ENCODE data around the gene PLXNA4.

Gene PLXNA4

DNA sequence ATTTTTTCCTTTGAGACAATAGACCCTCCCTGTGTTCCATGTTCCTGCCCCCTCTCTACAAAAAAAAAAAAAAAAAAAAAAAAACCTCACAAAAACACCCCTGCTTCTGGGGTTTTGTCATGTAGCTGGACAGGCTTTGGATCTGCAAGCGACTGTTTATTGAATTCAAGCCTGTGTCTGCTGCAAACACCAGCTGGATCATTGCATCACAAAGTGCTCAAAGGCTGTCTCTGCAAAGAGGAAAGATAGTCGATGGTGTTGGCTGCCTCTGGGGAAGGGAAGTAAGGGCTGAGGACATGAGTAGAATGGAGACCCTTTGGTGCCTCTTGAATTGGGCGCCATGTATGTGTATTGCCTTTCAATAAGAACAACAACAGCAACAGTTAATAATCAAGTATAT, 471.2 kb downstream of the PLXNA4 start:
- TF ChIP-seq, protein P1, sequence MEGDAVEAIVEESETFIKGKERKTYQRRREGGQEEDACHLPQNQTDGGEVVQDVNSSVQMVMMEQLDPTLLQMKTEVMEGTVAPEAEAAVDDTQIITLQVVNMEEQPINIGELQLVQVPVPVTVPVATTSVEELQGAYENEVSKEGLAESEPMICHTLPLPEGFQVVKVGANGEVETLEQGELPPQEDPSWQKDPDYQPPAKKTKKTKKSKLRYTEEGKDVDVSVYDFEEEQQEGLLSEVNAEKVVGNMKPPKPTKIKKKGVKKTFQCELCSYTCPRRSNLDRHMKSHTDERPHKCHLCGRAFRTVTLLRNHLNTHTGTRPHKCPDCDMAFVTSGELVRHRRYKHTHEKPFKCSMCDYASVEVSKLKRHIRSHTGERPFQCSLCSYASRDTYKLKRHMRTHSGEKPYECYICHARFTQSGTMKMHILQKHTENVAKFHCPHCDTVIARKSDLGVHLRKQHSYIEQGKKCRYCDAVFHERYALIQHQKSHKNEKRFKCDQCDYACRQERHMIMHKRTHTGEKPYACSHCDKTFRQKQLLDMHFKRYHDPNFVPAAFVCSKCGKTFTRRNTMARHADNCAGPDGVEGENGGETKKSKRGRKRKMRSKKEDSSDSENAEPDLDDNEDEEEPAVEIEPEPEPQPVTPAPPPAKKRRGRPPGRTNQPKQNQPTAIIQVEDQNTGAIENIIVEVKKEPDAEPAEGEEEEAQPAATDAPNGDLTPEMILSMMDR (IDR thresholded peaks at IDR 0.05; ENCODE audit: low read length): no peak
- no peak for TF ChIP-seq EZH2 (IDR thresholded peaks at IDR 0.05; ENCODE audit: borderline replicate concordance, low read length)
- Histone ChIP-seq H3K4me3 (ENCODE audit: low read depth, low read length, poor library complexity, severe bottlenecking) (no peak overlapping the region), H3K9ac (ENCODE audit: low read length) (no peak overlapping the region), H2AFZ (ENCODE audit: low read length) (no peak overlapping the region), H3K4me1 (ENCODE audit: insufficient read depth, low read length, severe bottlenecking) (no peaks in the 10 kb centered on the region), H3F3A (ENCODE audit: insufficient read depth, low read length) (no peaks in the 10 kb centered on the region), H3K9me2 (ENCODE audit: low read depth, low read length) (no peaks in the 10 kb centered on the region), H3K79me2 (ENCODE audit: insufficient read depth, low read length) (no peaks in the 10 kb centered on the region), H4K20me1 (ENCODE audit: insufficient read depth, low read length) (no peaks in the 10 kb centered on the region), H3K4me2 (ENCODE audit: low read length) (no peak overlapping the region), H3K27me3 (ENCODE audit: insufficient read depth, low read length) (peaks cover 4% of the 10 kb centered on the region; the same call in 1 of the 2 replicates), H3K36me3 (ENCODE audit: insufficient read depth, low read length) (no peaks in the 10 kb centered on the region), H3K27ac (ENCODE audit: low read depth, low read length, poor library complexity, severe bottlenecking) (no peak overlapping the region), H3K9me3 (ENCODE audit: low read length) (no peaks in the 10 kb centered on the region)

DNA sequence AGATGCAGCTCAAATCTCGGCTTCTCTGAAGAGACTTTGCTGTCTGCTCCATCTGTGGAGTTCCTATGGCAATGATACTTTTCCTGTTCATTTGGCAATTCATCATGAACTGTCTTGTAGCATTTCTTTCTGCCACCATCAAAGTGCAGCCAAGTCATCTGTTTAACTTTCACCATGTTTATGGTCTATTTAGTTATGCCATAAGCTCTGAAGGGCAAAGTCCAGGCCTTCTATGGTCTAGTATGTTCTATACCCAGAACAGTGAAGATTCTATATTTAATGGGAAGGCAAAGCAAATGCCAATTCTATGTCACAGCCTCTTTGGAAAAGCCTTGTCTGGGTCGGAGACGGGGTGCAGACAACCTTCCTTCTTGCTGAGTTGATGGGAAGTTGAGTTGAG, 472.6 kb downstream of the PLXNA4 start:
- Histone ChIP-seq H3K27me3 (ENCODE audit: insufficient read depth, low read length) (peaks cover 4% of the 10 kb centered on the region; the same call in 1 of the 2 replicates), H3K4me2 (ENCODE audit: low read length) (no peak overlapping the region), H2AFZ (ENCODE audit: low read length) (no peak overlapping the region), H3K9me3 (ENCODE audit: low read length) (no peaks in the 10 kb centered on the region), H3F3A (ENCODE audit: insufficient read depth, low read length) (no peaks in the 10 kb centered on the region), H3K9ac (ENCODE audit: low read length) (no peak overlapping the region), H3K36me3 (ENCODE audit: insufficient read depth, low read length) (no peaks in the 10 kb centered on the region), H4K20me1 (ENCODE audit: insufficient read depth, low read length) (no peaks in the 10 kb centered on the region), H3K9me2 (ENCODE audit: low read depth, low read length) (no peaks in the 10 kb centered on the region), H3K4me3 (ENCODE audit: low read depth, low read length, poor library complexity, severe bottlenecking) (no peak overlapping the region), H3K27ac (ENCODE audit: low read depth, low read length, poor library complexity, severe bottlenecking) (no peak overlapping the region), H3K4me1 (ENCODE audit: insufficient read depth, low read length, severe bottlenecking) (no peaks in the 10 kb centered on the region), H3K79me2 (ENCODE audit: insufficient read depth, low read length) (no peaks in the 10 kb centered on the region)
- TF ChIP-seq, protein P1 (IDR thresholded peaks at IDR 0.05; ENCODE audit: low read length): no peak
- TF ChIP-seq EZH2 (IDR thresholded peaks at IDR 0.05; ENCODE audit: borderline replicate concordance, low read length): no peak

DNA sequence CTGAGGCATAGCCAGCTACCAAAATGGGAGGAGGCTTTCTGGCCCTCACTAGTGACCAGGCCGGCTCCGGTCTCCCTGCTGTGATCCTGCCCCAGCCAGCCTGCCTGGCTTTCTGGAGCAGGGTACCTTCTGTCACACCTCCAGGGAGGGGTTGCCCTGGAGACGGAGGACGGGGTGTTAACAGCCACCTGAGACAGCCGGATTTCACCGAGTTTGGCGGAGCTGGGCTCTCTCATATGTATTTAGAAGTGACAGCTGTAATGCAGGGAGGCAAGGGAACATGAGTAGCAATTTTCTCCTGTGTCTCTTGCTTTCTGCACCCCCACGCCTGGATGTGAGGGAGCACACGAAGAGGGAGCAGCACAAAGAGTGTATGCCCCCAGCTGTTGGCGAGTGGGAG, 473.3 kb downstream of the PLXNA4 start:
- Histone ChIP-seq H2AFZ (ENCODE audit: low read length) (no peak overlapping the region), H3K79me2 (ENCODE audit: insufficient read depth, low read length) (no peaks in the 10 kb centered on the region), H3K9ac (ENCODE audit: low read length) (no peak overlapping the region), H3K36me3 (ENCODE audit: insufficient read depth, low read length) (no peaks in the 10 kb centered on the region), H4K20me1 (ENCODE audit: insufficient read depth, low read length) (no peaks in the 10 kb centered on the region), H3K9me2 (ENCODE audit: low read depth, low read length) (no peaks in the 10 kb centered on the region), H3F3A (ENCODE audit: insufficient read depth, low read length) (no peaks in the 10 kb centered on the region), H3K4me1 (ENCODE audit: insufficient read depth, low read length, severe bottlenecking) (no peaks in the 10 kb centered on the region), H3K4me2 (ENCODE audit: low read length) (no peak overlapping the region), H3K27me3 (ENCODE audit: insufficient read depth, low read length) (0 out of 2 replicates have a peak, but pooled peaks cover 4% of the 10 kb centered on the region), H3K27ac (ENCODE audit: low read depth, low read length, poor library complexity, severe bottlenecking) (no peak overlapping the region), H3K9me3 (ENCODE audit: low read length) (no peaks in the 10 kb centered on the region), H3K4me3 (ENCODE audit: low read depth, low read length, poor library complexity, severe bottlenecking) (no peak overlapping the region)
- TF ChIP-seq, protein P1 (IDR thresholded peaks at IDR 0.05; ENCODE audit: low read length): no peak
- no peak for TF ChIP-seq EZH2 (IDR thresholded peaks at IDR 0.05; ENCODE audit: borderline replicate concordance, low read length)
